ENCODE data around the gene PDE6A.
"Not testable (repeated sequence)": the region's sequence is repeated elsewhere in the genome, so short reads cannot be mapped to it uniquely, and the experiment has no call there.

The PDE6A gene

DNA sequence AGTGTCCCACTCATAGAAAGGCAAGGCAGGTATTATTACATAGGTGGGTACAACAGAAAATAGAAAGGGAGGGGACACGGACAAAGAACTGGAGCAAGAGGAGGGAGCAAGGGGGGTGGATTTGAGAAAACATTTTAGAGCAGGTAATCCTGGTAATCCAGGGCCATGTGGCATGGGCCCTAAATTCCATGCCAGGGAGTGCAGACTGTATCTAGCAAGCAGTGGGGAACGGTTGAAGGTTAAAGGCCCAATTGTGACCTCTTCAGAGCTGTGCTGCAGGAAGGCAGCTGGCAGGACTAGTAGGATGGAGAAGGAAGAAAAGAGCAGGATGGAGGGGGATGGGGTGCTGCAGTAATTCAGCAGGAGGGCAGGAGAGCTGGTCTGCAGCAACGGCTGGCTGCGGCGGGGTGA, 75.2 kb downstream of the PDE6A start:
- DNase-seq (ENCODE audit: extremely low read depth in 1 of 2, low read depth in 1 of 2), result no peak

DNA sequence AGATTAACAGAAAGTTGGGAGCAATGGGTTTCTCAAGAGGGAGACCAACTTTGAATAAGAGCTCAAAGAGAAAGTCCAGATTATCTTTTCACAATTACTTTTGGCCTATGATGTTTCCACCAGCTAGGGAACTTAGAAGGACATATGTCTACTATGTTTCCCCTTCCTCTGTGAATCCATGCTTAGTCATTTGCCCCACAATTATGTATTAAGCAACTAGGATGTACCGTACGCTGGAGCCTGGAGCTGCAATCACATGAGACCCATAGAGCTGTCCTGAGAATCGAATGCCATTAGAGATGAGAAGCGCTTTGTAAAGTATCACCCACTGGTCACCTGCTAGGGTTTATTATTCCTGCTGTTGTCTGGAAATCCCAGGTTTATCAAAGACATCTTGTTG, 78.8 kb downstream of the PDE6A start:
- DNase-seq (ENCODE audit: extremely low read depth in 1 of 2, low read depth in 1 of 2), result no peak

DNA sequence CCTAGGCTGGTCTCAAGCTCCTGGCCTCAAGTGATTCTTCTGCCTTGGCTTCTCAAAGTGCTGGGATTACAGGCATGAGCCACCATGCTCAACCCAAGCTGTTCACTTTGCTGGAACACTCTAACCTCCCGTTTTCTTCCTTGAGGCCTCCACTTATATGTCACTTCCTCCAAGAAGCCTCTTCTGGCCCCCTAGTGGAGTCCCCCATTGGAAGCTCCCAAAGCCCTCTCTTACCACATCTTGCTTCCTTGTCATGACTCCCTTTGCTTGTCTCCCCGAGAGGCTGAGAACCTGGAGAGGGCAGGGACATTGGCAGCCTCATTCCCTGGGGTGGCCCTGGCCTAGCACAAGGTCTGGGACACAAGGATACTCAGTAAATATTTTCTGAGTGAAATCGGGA, 80.8 kb downstream of the PDE6A start:
- DNase-seq (ENCODE audit: extremely low read depth in 1 of 2, low read depth in 1 of 2), result no peak

DNA sequence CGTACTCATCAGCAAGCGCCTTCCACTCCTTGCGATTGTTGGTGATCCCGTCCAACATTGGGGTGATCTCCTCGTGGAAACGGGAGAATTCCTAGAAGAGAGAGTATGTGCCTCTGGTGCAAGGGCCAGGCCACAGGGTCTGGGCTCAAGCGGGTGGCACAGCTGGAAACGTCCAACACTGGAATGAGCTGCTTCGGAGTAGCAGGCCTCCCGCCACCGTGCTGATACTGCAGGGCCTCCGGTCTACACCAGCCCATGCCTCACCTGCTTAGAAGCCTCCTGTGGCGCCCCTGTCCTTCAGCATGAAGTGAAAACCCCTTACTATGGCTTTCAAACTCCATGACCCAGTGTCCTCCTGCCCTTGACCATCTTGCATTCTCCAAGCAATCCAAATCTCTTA, 81.4 kb downstream of the PDE6A start:
- no peak for DNase-seq (ENCODE audit: extremely low read depth in 1 of 2, low read depth in 1 of 2)

DNA sequence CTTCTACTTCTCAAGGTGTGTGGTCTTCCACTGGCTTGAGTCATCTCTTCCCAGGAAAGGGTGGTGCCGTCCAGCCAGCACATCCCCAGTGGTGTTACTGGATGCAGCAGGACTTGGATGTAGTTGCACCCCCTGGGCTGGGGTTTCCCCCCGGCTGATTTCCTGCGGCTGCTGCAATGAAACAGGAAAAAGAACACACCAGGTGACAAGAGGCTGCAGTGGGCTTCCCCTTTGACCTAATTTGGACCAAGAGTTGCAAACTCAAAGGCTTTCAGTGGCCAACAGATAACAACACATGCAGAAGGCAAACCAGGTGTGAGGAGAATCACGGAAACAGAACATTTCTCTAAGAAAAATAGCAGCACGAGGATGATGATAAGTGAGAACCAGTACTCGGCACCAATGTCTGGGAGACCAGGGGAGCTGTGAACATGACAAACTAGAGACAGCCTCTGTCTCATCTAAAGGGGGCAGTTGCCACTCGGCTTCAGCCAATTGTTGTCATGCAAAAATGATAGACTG, 83.7 kb downstream of the PDE6A start:
- no peak for DNase-seq (ENCODE audit: extremely low read depth in 1 of 2, low read depth in 1 of 2)

DNA sequence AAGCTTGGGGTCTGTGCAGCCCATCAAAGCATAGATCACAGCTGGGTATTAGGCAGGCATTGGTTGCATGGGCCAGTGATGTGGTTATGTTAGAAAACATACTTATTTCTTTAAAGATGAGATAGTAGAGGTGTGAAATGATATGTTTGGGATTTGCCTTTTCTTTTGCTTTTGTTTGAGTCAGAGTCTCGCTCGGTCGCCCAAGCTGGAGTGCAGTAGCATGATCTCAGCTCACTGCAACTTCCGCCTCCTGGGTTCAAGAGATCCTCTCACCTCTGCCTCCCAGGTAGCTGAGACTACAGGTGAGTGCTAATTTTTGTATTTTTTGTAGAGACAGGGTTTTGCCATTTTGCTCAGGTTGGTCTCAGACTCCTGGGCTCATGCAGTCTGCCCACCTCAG, 84.8 kb downstream of the PDE6A start:
- DNase-seq (ENCODE audit: extremely low read depth in 1 of 2, low read depth in 1 of 2), result no peak

DNA sequence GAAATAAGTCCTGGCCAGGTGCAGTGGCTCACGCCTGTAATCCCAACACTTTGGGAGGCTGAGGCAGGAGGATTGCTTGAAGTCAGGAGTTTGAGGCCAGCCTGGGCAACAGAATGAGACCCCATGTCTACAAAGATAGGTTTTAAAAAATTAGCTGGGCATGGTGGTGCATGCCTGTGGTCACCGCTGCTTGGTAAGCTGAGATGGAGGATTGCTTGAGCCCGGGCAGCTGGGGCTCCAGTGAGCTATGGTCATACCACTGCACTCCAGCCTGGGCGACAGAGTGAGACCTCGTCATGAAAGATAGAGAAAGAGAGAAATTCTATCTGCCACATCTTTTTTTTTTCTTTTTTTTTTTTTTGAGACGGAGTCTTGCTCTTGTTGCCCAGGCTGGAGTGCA, 86.1 kb downstream of the PDE6A start:
- not testable (repeated sequence) for DNase-seq (ENCODE audit: extremely low read depth in 1 of 2, low read depth in 1 of 2)

DNA sequence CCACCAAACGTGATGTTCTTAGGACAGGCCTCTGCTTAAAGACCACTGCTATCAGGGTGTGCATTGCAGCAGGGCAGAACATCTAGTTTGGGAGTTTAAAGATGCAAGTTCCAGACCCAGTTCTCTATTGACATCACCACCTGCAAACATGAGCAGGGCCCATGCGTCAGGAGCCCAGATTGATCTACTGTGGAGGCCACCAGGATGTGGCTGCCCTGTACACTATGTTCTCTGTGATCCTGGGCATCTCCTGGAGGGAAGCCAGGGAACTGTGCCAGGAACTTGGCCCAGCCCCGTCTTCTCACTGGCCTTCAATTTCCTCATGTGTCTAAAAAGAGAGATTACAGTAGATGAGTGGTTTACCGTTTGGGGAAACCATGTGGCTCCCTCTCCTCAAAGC, 87.1 kb downstream of the PDE6A start:
- no peak for DNase-seq (ENCODE audit: extremely low read depth in 1 of 2, low read depth in 1 of 2)

DNA sequence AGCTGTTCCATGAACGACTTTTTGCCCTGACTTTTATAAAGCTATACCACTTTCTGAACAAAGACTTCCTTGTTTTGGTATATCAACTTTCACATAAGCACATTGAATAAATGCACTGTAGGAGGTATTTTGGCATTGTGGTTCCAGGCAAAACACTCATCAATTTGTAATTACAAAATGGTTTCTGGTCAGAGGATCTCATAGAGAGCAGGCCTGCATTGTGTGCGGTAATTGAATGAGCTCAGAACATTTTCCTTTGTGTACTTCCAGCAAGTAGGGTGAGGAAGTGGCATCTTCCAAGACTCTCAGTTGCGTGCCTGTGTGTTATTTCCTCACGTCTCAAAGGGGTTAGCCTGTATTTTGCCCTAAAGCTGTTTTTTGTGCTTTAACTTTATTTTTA, 89.2 kb downstream of the PDE6A start:
- DNase-seq (ENCODE audit: extremely low read depth in 1 of 2, low read depth in 1 of 2), result no peak

DNA sequence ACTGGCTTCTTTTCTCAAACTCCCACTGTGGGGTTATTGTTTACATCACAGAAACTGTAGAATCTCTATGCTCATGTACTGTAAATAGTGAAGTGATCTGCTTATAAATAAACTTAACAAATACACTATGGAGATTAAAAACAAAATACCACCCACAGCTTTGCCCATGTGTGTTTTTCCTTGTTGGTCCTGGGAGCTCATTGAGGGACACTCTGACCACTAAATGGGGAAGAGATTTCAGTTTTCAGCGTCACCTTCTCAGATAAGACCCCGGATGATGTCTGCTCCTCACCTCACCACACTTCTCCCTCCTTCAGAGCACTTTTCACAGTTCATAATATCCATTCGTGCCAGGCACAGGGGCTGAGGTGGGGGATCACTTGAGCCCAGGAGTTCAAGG, 89.7 kb downstream of the PDE6A start:
- DNase-seq (ENCODE audit: extremely low read depth in 1 of 2, low read depth in 1 of 2), result no peak

DNA sequence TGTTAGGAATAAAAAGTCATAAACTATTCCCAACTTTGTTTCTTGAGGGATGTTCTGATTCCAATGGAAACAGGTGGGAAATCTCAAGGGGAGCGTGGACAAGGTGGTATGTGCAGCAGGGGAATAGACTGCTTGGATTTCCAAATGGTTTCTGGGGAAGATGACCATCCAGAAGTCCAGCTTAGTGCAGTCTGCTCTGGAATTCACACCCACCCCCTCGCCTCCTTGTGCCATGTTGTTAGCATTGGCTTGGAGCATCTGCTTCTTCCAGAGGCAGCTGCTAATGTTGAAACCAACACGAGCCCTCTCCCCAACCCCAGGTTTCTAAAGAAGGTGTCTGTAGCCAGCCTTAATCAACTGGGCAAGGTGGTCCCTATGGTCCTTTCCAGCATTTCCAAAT, 90.9 kb downstream of the PDE6A start:
- no peak for DNase-seq (ENCODE audit: extremely low read depth in 1 of 2, low read depth in 1 of 2)

DNA sequence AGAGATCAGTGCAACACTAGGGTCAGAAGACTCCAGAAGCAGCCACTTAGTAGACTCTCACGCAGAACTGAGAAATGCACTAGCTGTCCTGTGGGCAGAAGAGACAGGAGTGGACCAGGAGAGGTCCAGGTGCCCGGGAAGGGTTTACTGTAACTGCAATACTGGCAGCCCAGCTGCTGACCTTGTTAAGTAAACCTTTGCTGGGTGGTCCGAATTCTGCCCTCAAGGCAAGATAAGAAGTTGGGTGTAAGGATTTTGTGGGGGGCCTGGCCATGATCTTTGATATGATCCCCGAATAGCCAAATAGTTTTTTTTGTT, 91.3 kb downstream of the PDE6A start:
- DNase-seq (ENCODE audit: extremely low read depth in 1 of 2, low read depth in 1 of 2), result no peak

DNA sequence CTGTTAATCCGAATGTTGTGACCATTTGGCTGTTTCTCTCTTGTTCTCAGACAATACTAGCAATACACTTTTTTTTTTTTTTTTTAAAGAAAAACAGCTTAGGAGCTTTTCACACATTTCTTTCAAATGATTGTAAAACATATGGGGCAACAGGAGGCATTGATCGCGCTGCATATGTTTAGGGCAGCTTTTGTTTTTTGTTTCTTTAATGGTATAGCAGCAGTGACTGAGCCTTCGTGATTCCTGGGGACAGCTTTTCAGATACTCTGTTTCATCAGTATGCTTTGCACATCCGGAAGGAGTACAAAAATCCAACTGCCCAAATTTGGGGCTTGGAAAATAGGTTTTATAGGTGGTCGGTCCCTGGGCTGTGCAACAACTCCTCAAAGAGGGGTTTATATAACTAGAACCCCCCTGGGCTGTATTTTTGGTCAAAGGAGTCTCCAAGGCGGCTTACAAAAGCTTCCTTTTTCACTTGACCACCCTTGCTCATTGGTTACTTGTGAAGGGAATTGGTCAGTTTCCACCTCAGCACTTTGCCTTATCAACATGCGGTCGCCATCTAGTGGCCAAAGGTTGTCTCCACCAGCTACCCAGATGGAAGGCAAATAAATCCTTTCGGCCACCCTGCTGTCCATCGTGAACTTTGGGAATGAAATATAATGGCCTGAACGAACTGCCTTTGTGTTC, 91.8 kb downstream of the PDE6A start:
- DNase-seq (ENCODE audit: extremely low read depth in 1 of 2, low read depth in 1 of 2), result peak in 1 of 2 donors; percentile 11

DNA sequence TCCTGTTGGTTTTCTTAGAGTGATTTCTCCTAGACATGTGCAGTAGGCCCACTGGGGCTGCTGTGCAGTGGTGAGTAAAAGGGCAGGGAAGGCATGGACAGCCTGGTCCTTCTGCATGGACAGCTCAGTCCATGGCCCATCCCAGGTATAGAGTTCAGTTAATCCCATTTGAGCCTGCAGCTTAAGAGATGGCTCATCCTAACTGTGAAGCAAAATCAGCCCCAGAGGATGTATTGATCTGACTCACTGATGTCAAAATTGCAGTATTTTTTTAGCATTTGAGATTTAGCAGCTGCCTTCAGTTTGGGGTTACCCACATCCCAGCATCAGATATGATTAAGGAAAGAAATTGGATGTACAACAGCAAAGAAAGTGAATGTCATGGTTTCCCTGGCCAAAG, 93.4 kb downstream of the PDE6A start:
- no peak for DNase-seq (ENCODE audit: extremely low read depth in 1 of 2, low read depth in 1 of 2)

DNA sequence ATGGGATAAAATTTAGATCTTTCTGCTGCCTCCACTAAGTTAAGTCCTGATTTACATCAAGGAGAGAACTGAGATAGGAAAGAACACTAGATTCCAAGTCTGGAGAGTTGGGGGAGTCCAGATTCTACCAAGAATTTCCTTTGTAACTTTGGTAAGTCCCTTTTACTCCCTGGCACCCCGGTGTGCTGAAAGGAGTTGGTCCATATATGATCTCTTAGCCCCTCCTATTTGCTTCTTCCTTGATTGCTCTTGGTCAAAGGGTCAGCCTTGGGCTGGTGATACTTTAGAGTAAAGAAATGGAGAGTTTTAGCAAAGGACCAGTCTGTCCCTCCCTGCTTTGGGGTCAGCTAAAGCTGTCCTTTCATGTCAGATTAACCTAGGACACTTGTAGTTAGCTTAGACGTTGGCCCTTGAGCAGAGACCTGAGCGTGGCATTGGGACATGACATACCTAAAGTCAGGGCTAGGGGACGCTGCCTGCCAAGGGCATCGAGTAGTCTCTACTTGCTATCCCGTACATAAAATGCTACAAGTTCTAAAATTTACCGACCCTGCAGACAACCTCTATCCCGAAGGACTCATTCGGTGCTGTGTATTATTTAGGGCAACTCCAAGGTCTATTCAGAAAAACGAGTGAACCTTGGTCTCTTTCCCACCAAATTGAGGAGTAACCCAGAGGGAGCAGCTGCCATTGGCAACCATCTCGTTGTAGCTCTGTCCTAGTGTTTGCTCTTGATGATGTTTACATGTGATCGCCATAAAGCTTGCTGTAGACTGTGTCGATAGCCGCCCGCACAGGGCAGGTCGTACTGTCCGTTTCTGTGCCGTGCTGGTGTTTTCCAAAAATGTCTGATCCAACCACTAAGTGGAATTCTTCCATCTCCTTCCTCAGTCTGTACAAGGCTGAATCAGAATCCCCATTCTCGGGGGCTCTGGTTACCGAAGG, 94.4 kb downstream of the PDE6A start:
- DNase-seq (ENCODE audit: extremely low read depth in 1 of 2, low read depth in 1 of 2), result no peak

DNA sequence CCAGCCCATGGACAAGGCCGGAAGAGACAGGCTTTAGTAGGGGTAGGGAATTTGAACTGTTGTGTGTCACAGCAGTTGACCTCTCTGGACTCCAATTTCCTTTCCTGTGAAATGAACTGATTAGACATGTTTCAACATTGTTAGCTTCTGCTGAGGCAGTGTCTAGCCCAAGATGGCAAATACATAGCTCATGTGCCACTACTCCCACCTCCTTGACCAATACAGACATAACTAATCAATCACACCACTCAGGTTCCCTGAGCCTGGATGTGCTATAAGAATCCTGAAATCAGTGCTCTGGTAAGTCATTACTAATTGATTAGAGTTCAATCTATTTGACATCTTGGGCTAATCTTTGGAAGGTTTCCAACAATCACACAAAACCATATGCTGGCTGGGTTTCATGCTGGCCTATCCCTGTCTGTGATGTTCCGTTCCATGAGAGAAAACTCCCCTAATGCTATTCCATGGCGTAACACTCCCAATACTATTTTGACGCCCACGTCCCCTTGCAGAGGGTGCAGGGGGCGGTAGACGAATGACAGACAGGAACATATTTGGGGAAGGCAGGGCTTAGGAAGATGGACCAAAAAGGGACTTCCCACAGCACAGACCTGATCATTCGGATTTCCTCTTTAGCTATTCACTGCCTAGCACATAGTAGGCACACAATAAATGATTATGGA, 95.2 kb downstream of the PDE6A start:
- DNase-seq (ENCODE audit: extremely low read depth in 1 of 2, low read depth in 1 of 2), result no peak

DNA sequence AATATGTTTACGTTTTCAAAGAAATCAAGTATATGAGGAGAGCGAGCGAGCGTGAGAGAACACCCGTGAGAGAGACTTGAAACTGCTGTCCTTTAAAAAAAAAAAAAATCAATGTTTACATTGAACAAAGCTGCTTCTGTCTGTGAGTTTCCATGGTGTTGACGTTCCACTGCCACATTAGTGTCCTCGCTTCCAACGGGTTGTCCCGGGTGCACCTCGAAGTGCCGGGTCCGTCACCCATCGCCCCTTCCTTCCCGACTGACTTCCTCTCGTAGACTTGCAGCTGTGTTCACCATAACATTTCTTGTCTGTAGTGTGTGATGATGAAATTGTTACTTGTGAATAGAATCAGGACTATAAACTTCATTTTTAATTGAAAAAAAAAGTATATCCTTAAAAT, 97.0 kb downstream of the PDE6A start:
- no peak for DNase-seq (ENCODE audit: extremely low read depth in 1 of 2, low read depth in 1 of 2)

DNA sequence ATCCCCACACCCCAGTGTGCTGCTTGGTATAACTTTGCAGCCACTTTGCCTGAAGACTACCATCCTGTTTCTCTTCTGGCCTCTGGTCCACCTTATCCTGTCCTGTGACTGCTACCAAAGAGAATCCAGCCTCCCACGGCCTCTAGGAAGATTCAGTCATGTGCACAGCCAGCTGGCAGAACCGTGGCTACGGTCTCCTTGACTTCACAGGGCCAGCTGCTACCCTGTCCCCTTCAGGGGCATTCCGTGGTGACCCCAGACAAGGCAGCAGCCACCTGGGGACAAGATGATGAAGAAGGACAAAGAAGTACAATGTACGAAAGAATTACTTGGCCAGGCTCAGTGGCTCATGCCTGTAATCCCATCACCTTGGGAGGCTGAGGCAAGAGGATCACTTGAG, 98.6 kb downstream of the PDE6A start:
- no peak for DNase-seq (ENCODE audit: extremely low read depth in 1 of 2, low read depth in 1 of 2)

DNA sequence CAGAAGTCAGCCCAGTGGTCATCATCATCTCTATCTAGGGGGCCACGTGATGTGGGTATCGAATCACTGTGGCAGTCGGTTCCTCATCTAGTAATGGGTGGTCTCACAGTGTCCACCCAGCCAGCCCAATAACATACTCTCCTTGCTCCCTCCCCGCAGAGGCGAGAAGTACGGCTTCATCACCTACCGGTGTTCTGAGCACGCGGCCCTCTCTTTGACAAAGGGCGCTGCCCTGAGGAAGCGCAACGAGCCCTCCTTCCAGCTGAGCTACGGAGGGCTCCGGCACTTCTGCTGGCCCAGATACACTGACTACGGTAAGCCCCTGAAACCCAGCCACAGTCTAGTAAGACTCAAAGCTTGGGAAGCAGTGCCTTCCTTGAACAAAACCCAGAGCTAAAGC, 99.0 kb downstream of the PDE6A start:
- DNase-seq (ENCODE audit: extremely low read depth in 1 of 2, low read depth in 1 of 2), result no peak

DNA sequence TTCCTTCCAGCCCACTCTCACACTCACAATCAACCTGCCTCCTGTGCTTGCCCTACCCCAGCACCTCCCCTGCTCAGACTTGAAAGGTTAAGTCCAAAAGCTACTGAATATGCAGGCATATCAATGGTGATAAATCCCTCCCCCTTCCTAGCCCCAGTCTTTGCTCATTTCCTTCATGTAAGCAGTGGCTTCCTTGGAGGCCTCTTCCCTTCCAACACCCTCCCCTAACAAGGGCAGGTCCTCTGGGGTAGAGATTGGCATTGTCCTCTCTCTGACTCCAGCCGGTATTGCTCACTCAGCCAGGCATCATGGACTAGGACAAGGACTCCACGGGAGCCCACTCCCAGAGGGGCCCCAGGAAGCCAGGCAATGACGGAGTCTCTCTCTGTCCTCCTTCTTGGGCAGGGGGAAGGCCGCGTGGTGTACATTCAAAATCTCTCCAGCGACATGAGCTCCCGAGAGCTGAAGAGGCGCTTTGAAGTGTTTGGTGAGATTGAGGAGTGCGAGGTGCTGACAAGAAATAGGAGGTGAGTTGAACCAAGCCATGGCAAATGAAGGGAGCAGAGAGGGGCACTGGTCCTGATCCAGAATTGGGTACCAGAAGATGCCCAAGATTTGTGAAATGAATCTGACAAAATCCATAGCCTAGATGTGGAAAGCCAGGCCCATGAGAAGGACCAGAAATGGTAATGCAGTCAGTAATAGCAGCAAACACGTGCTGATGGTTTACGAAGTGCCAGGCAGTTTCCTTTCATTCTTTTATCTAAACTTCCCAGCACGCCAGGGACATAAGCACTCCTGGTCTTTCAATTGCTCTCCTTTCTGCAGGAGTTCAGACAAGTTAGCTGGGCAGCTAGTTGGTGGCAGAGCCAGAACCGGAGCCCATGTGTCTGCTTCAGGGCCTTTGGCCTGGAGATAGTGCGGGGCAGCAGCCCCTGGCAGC, 102.5 kb downstream of the PDE6A start:
- no peak for DNase-seq (ENCODE audit: extremely low read depth in 1 of 2, low read depth in 1 of 2)

Data from activated CD8-positive, alpha-beta memory T cell treated with anti-CD3 and anti-CD28 coated beads for 1 hour (primary cell).